H9 (cell line): ENCODE results near the gene ALAS1. TPM values are rescaled to one million over a fixed set of nuclear protein-coding genes. Genes with fewer than 3 reads are reported as not detected.

Source experiments
- DNase-seq: peaks from one replicate; pipeline ENCODE4 v3.0.0-alpha.2; 2017
- H2AFZ ChIP-seq: one replicate; pipeline ENCODE4 v1.6.1; 2013; ENCODE audit warnings: mild to moderate bottlenecking, low read length, control low read depth, moderate library complexity
- H2AK5ac ChIP-seq: 2 replicates; pipeline ENCODE4 v1.6.1; 2013; ENCODE audit warnings: low read length, control low read depth, mixed read lengths; ENCODE audit not compliant: insufficient read length
- H2BK120ac ChIP-seq: one replicate; pipeline ENCODE4 v1.6.1; 2013; ENCODE audit warnings: low read depth, mild to moderate bottlenecking, low read length, control low read depth, inconsistent platforms; ENCODE audit not compliant: poor library complexity, severe bottlenecking
- H2BK12ac ChIP-seq: 2 replicates; pipeline ENCODE4 v1.6.1; 2013; ENCODE audit warnings: low read length, control low read depth, mixed read lengths, low read depth; ENCODE audit not compliant: insufficient read length
- H2BK15ac ChIP-seq: 2 replicates; pipeline ENCODE4 v1.6.1; 2013; ENCODE audit warnings: low read depth, low read length, control low read depth
- H2BK20ac ChIP-seq: one replicate; pipeline ENCODE4 v1.6.1; 2013; ENCODE audit warnings: low read depth, mild to moderate bottlenecking, low read length, control low read depth, inconsistent platforms; ENCODE audit not compliant: poor library complexity, severe bottlenecking
- H2BK5ac ChIP-seq: 2 replicates; pipeline ENCODE4 v1.6.1; 2013; ENCODE audit warnings: low read length, control low read depth, mixed read lengths; ENCODE audit not compliant: insufficient read length
- H3K14ac ChIP-seq: 2 replicates; pipeline ENCODE4 v1.6.1; 2013; ENCODE audit warnings: low read length, control low read depth; ENCODE audit not compliant: insufficient read depth
- H3K18ac ChIP-seq: 2 replicates; pipeline ENCODE4 v1.6.1; 2013; ENCODE audit warnings: low read depth, mild to moderate bottlenecking, mixed read lengths, low read length, control low read depth; ENCODE audit not compliant: insufficient read length
- H3K23ac ChIP-seq: 2 replicates; pipeline ENCODE4 v1.6.1; 2013; ENCODE audit warnings: low read length, control low read depth, mixed read lengths, low read depth; ENCODE audit not compliant: insufficient read length
- H3K23me2 ChIP-seq: 2 replicates; pipeline ENCODE4 v1.6.1; 2013; ENCODE audit warnings: low read depth, mild to moderate bottlenecking, mixed read lengths, low read length, control low read depth; ENCODE audit not compliant: insufficient read length, poor library complexity, severe bottlenecking
- H3K27ac ChIP-seq: 2 replicates; pipeline ENCODE4 v1.5.1; 2013; ENCODE audit warnings: low read length, control low read depth, mixed read lengths, low read depth; ENCODE audit not compliant: insufficient read length
- H3K27me3 ChIP-seq: 2 replicates; pipeline ENCODE4 v1.6.1; 2013; ENCODE audit warnings: low read length, control low read depth, inconsistent platforms; ENCODE audit not compliant: insufficient read depth
- H3K4ac ChIP-seq: 2 replicates; pipeline ENCODE4 v1.6.1; 2013; ENCODE audit warnings: low read depth, mild to moderate bottlenecking, control low read depth, inconsistent platforms, low read length, moderate library complexity
- H3K4me1 ChIP-seq: 2 replicates; pipeline ENCODE4 v1.6.1; 2013; ENCODE audit warnings: low read length, control low read depth, inconsistent platforms; ENCODE audit not compliant: insufficient read depth
- H3K4me2 ChIP-seq: 2 replicates; pipeline ENCODE4 v1.6.1; 2013; ENCODE audit warnings: low read length, control low read depth, mixed read lengths; ENCODE audit not compliant: insufficient read length, insufficient read depth
- H3K56ac ChIP-seq: 2 replicates; pipeline ENCODE4 v1.6.1; 2013; ENCODE audit warnings: low read depth, mild to moderate bottlenecking, mixed read lengths, low read length, control low read depth; ENCODE audit not compliant: insufficient read length
- H3K79me1 ChIP-seq: 2 replicates; pipeline ENCODE4 v1.6.1; 2013; ENCODE audit warnings: low read depth, mild to moderate bottlenecking, moderate library complexity, low read length, control low read depth, inconsistent platforms; ENCODE audit not compliant: insufficient read depth, poor library complexity, severe bottlenecking
- H3K79me2 ChIP-seq: 2 replicates; pipeline ENCODE4 v1.6.1; 2013; ENCODE audit warnings: low read length, control low read depth, inconsistent platforms; ENCODE audit not compliant: insufficient read depth
- H3K9ac ChIP-seq: 2 replicates; pipeline ENCODE4 v1.6.1; 2013; ENCODE audit warnings: low read length, control low read depth, mixed read lengths; ENCODE audit not compliant: insufficient read length; ENCODE audit errors: extremely low read depth
- H3K9me3 ChIP-seq: one replicate; pipeline ENCODE4 v1.6.1; 2013; ENCODE audit warnings: low read depth, low read length, inconsistent platforms; ENCODE audit not compliant: control insufficient read depth
- H3T11ph ChIP-seq: one replicate; pipeline ENCODE4 v1.6.1; 2013; ENCODE audit warnings: mild to moderate bottlenecking, low read length, control low read depth, inconsistent platforms
- H4K20me1 ChIP-seq: one replicate; pipeline ENCODE4 v1.6.1; 2013; ENCODE audit not compliant: control insufficient read depth, insufficient read length, insufficient read depth
- H4K5ac ChIP-seq: 2 replicates; pipeline ENCODE4 v1.6.1; 2013; ENCODE audit warnings: low read depth, mild to moderate bottlenecking, mixed read lengths, low read length, control low read depth; ENCODE audit not compliant: insufficient read length
- H4K8ac ChIP-seq: replicated peaks from 2 replicates; pipeline ENCODE4 v1.6.1; 2013; ENCODE audit warnings: low read length, control low read depth, mixed read lengths, low read depth; ENCODE audit not compliant: insufficient read length
- H4K91ac ChIP-seq: 2 replicates; pipeline ENCODE4 v1.6.1; 2013; ENCODE audit warnings: low read depth, mild to moderate bottlenecking, moderate library complexity, mixed read lengths, low read length, control low read depth; ENCODE audit not compliant: insufficient read length
- H3K27ac Mint-ChIP-seq, 3 experiments: 2 replicates in 2 of 3; 3 replicates in 1 of 3; pipeline ENCODE4 v1.8.0; 2020 to 2021; ENCODE audit warnings: mixed read lengths in 3 of 3, mild to moderate bottlenecking in 1 of 3, moderate library complexity in 1 of 3
- H3K27me3 Mint-ChIP-seq: 2 replicates; pipeline ENCODE4 v1.8.0; 2021; ENCODE audit warnings: low read depth, mild to moderate bottlenecking, moderate library complexity, mixed read lengths
- H3K36me3 Mint-ChIP-seq, 3 experiments: 2 replicates in 2 of 3; 3 replicates in 1 of 3; pipeline ENCODE4 v1.8.0; 2020 to 2021; ENCODE audit warnings: low read depth in 3 of 3, mixed read lengths in 3 of 3; ENCODE audit not compliant: insufficient read depth in 1 of 3
- H3K4me1 Mint-ChIP-seq, 2 experiments: 2 replicates each; pipeline ENCODE4 v1.8.0; 2020; ENCODE audit warnings: mixed read lengths in 2 of 2
- H3K4me3 Mint-ChIP-seq, 2 experiments: 2 replicates in 1 of 2; 3 replicates in 1 of 2; pipeline ENCODE4 v1.8.0; 2020 to 2021; ENCODE audit warnings: mild to moderate bottlenecking in 2 of 2, mixed read lengths in 2 of 2, moderate library complexity in 1 of 2
- H3K9me3 Mint-ChIP-seq, 2 experiments: 2 replicates in 1 of 2; 3 replicates in 1 of 2; pipeline ENCODE4 v1.8.0; 2020; ENCODE audit warnings: mild to moderate bottlenecking in 2 of 2, mixed read lengths in 2 of 2, moderate library complexity in 1 of 2
- WGBS: extraction: QIAGEN DNeasy Blood & Tissue Kit; methylation state at CpG from one replicate; pipeline ENCODE4 v1.1.7; 2013; ENCODE audit warnings: missing lambda C conversion rate, low lambda C conversion rate, mixed read lengths; ENCODE audit not compliant: insufficient read length; ENCODE audit errors: extremely low coverage; 5-methylcytosine and 5-hydroxymethylcytosine counted together
- total RNA-seq: library from RNA; stranded (reverse); gene quantifications from 2 replicates; pipeline ENCODE4 v1.2.1, GENCODE V29; 2021
- TF ChIP-seq, protein P1 (sequence below): fragments of 200-600 bp; sonication (generic); conservative IDR thresholded peaks from 3 replicates; pipeline ENCODE4 v1.8.0; 2021; ENCODE audit warnings: antibody characterized with exemption, mild to moderate bottlenecking

Gene ALAS1
- total RNA-seq, 1 experiment from 2014 or later, result 39.1 TPM

DNA sequence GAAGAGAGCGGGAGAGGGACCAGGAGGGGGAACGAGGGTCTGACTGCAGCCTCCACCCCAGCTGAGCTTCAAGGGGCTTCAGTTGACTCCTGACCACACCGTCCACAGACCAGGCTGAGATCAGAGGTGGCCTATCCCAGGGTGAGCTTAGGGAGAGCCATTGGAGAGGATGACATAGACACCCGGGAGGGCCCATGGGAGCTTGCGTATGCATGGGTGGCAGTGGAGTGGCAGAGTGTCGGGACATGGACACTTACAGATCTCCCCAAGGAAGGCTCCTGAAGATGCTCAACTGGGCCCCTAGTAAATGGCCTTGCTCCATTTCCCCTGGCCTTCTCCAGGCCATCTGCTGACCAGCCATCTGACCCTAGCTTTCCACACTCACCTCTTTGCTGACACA lies 12.6 kb upstream of the ALAS1 start:
- no peak overlapping the region for H2AFZ ChIP-seq
- H3K79me2 ChIP-seq, result no peaks in the 10 kb centered on the region
- no peak for DNase-seq
- no peaks in the 10 kb centered on the region for H4K20me1 ChIP-seq
- Mint-ChIP-seq H3K4me3 (no peak overlapping the region; a peak in 1 of 5 replicates), H3K9me3 (no peaks in the 10 kb centered on the region), H3K4me1 (peaks cover 7 to 12% of the 10 kb centered on the region in 2 experiments), H3K36me3 (no peaks in the 10 kb centered on the region), H3K27me3 (peaks cover 7% of the 10 kb centered on the region), H3K27ac (no peak overlapping the region)
- no peaks in the 10 kb centered on the region for H3K27me3 ChIP-seq
- H2BK12ac ChIP-seq, result no peak overlapping the region
- no peak overlapping the region for H4K91ac ChIP-seq
- no peaks in the 10 kb centered on the region for H3K9me3 ChIP-seq
- no peak overlapping the region for H2BK5ac ChIP-seq
- H2BK15ac ChIP-seq, result no peak overlapping the region
- WGBS, result no CpG with 5 or more reads among the region's 6 CpGs
- no peak overlapping the region for H3T11ph ChIP-seq
- H3K56ac ChIP-seq, result no peak overlapping the region
- no peak overlapping the region for H3K4me2 ChIP-seq
- H3K23ac ChIP-seq, result no peak overlapping the region
- H4K5ac ChIP-seq, result no peak overlapping the region
- H3K23me2 ChIP-seq, result no peaks in the 10 kb centered on the region
- H2AK5ac ChIP-seq, result no peak overlapping the region
- H4K8ac ChIP-seq, result no peak overlapping the region
- H2BK120ac ChIP-seq, result no peak overlapping the region
- H3K27ac ChIP-seq, result no peak overlapping the region
- H3K14ac ChIP-seq, result no peak overlapping the region
- TF ChIP-seq, protein P1, sequence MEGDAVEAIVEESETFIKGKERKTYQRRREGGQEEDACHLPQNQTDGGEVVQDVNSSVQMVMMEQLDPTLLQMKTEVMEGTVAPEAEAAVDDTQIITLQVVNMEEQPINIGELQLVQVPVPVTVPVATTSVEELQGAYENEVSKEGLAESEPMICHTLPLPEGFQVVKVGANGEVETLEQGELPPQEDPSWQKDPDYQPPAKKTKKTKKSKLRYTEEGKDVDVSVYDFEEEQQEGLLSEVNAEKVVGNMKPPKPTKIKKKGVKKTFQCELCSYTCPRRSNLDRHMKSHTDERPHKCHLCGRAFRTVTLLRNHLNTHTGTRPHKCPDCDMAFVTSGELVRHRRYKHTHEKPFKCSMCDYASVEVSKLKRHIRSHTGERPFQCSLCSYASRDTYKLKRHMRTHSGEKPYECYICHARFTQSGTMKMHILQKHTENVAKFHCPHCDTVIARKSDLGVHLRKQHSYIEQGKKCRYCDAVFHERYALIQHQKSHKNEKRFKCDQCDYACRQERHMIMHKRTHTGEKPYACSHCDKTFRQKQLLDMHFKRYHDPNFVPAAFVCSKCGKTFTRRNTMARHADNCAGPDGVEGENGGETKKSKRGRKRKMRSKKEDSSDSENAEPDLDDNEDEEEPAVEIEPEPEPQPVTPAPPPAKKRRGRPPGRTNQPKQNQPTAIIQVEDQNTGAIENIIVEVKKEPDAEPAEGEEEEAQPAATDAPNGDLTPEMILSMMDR, result no peak
- H3K4me1 ChIP-seq, result no peaks in the 10 kb centered on the region
- H3K79me1 ChIP-seq, result no peaks in the 10 kb centered on the region
- H3K9ac ChIP-seq, result no peak overlapping the region
- H3K18ac ChIP-seq, result no peak overlapping the region
- no peak overlapping the region for H3K4ac ChIP-seq
- H2BK20ac ChIP-seq, result no peak overlapping the region
